ENCODE results near the gene IGF1R. TPM values are rescaled to one million over a fixed set of nuclear protein-coding genes. Genes with fewer than 3 reads are reported as not detected.
A peak's percentile ranks its signal among the peaks of the same experiment; 100 is the strongest.

The IGF1R gene
- total and polyA plus RNA-seq, 2 of the 13 experiments (the other 11 are each of a cell fraction or from before 2014, with no cell fraction given): 15.9 to 18.4 TPM

DNA sequence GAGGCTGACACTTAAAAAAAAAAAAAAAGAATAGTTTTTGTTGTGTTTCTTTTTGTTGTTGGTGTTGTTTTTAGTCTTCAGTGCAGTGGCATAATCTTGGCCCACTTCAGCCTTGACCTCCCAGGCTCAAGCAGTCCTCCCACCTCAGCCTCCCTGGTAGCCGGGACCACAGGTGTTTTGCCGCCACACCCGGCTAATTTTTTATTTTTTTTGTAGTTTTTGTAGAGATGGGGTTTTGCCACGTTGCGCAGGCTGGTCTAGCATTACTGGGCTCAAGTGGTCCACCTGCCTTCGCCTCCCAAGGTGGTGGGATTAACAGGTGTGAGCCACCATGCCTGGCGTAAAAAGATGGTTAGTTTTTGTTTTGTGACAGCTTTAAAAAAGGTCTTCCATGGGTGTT lies 30.1 kb downstream of the IGF1R start (continued):
- TF ChIP-seq MNT (IDR thresholded peaks at IDR 0.05): no peak
- no peak for TF ChIP-seq PAF1 (CRISPR knock-in tag; IDR thresholded peaks at IDR 0.05)
- no peak for TF ChIP-seq TFE3 (CRISPR knock-in tag; IDR thresholded peaks at IDR 0.05)
- TF ChIP-seq MIER2 (CRISPR knock-in tag; IDR thresholded peaks at IDR 0.05): no peak
- TF ChIP-seq THYN1 (CRISPR knock-in tag; IDR thresholded peaks at IDR 0.05; ENCODE audit: borderline replicate concordance, low read depth): no peak
- no peak for TF ChIP-seq ISX (CRISPR knock-in tag; conservative IDR thresholded peaks at IDR 0.05)
- TF ChIP-seq NFYB (CRISPR knock-in tag; IDR thresholded peaks at IDR 0.05): no peak
- no peak for TF ChIP-seq RBM39 (IDR thresholded peaks at IDR 0.05; ENCODE audit: low read depth, low read length, poor library complexity, severe bottlenecking)
- TF ChIP-seq ZNF224 (CRISPR knock-in tag; IDR thresholded peaks at IDR 0.05): no peak

DNA sequence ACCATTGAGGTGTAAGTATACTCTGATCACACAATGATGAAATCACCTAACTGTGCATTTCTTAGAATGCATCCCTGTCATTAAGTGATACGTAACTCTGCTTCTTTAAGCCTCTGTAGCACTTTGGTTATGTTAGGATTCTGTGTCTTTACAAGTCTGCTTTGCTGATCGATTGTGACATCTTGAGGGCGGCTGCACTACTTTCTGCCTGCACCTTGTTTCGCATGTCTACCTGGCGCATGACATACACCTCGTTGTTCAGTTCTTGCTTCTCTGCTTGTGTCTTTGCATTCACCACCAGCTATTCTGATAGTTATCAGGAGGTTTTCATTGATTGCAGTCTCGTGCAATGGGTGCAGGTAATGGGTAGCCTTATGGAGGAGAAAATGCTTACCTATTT lies 32.7 kb downstream of the IGF1R start:
- no peak for DNase-seq (ENCODE audit: low spot score)
- Histone ChIP-seq H3K27ac (ENCODE audit: extremely low read length, insufficient read depth, low read length) (no peak overlapping the region), H3K27me3 (ENCODE audit: control insufficient read depth in 1 of 2, insufficient read depth in 2 of 2, low read length in 2 of 2) (no peaks in the 10 kb centered on the region), H4K20me1 (ENCODE audit: insufficient read depth, low read length) (peaks cover 36% of the 10 kb centered on the region), H2AFZ (ENCODE audit: low read length) (no peak overlapping the region), H3K4me3 (replicated peaks in 1 of 3; ENCODE audit: insufficient read depth in 1 of 3, low read depth in 2 of 3, low read length in 3 of 3) (no peak overlapping the region), H3K79me2 (ENCODE audit: insufficient read depth, low read length) (peaks cover 96% of the 10 kb centered on the region), H3K9me3 (ENCODE audit: low read length) (no peaks in the 10 kb centered on the region), H3K4me2 (ENCODE audit: low read depth, low read length) (no peak overlapping the region), H3K9ac (ENCODE audit: insufficient read depth, low read depth, low read length) (no peak overlapping the region), H3K36me3 (replicated peaks in 1 of 2; ENCODE audit: control insufficient read depth in 1 of 2, insufficient read depth in 2 of 2, low read length in 2 of 2) (no peaks in the 10 kb centered on the region), H3K4me1 (ENCODE audit: insufficient read depth, low read length) (peaks cover 70% of the 10 kb centered on the region)
- BruUV-seq (replicated peaks): no TSS peak
- CTCF ChIA-PET (ENCODE audit: low intra/inter-chr PET ratio, low total read pairs): no interaction called here
- POLR2A ChIA-PET: no interaction called here
- ATAC-seq: no peak
- WGBS (ENCODE audit: low lambda C conversion rate): 95% methylated on average over 7 of the region's 7 CpGs
- no peak for FAIRE-seq
- in situ Hi-C loops (cut with HindIII; ENCODE audit: extremely low pct_ligation_motif_present, low pct_unique_long_range_greater_than_20kb) (no loop called here), intact Hi-C loops (cut with micrococcal nuclease; ENCODE audit: unreplicated experiment) (no loop called here)
- no peak for TF ChIP-seq NFYB (CRISPR knock-in tag; IDR thresholded peaks at IDR 0.05)
- peak; percentile 41 for TF ChIP-seq RBM22 (optimal IDR thresholded peaks at IDR 0.05; ENCODE audit: low read length)
